IMR-90 (cell line): Measurements from ENCODE around the gene CDH26. TPM values are rescaled to one million over a fixed set of nuclear protein-coding genes. Genes with fewer than 3 reads are reported as not detected.

Experiments
- ATAC-seq: fragments of 200-7000 bp; cut with Tn5 transposase; 2 replicates; pipeline ENCODE4 v1.9.1; 2020; ENCODE audit warnings: low read depth, mild to moderate bottlenecking, moderate library complexity
- BruUV-seq: library from RNA; stranded (reverse); fragments of 400-500 nt; replicated peaks from 2 replicates; lab custom pipeline; 2021; lab: Mats Ljungman, UMichigan
- CTCF ChIA-PET: fragments of 300-600 bp; formaldehyde crosslinking; extraction: SDS; loops from one replicate; lab custom pipeline; 2021; ENCODE audit warnings: antibody characterized with exemption; lab: Yijun Ruan, JAX
- POLR2A ChIA-PET: fragments of 300-600 bp; sonication (Branson Sonifier 250); formaldehyde crosslinking; loops from one replicate; lab custom pipeline; 2022; ENCODE audit warnings: antibody characterized with exemption; ENCODE audit not compliant: unreplicated experiment; lab: Charles Lee
- DNase-seq: peaks from one replicate; pipeline ENCODE4 v3.0.0; 2013
- H2AFZ ChIP-seq: replicated peaks from 2 replicates; pipeline ENCODE3; 2013; ENCODE audit warnings: low read length, mild to moderate bottlenecking; ENCODE audit not compliant: poor library complexity
- H2AK5ac ChIP-seq: 2 replicates; pipeline ENCODE4 v1.6.1; 2013; ENCODE audit warnings: low read depth, low read length, inconsistent platforms
- H2AK9ac ChIP-seq: replicated peaks from 2 replicates; pipeline ENCODE3; 2013; ENCODE audit warnings: mild to moderate bottlenecking, low read depth, low read length, moderate library complexity; ENCODE audit not compliant: poor library complexity
- H2BK120ac ChIP-seq: 2 replicates; pipeline ENCODE4 v1.6.1; 2013; ENCODE audit warnings: low read depth, low read length, inconsistent platforms
- H2BK15ac ChIP-seq: 3 replicates; pipeline ENCODE4 v1.6.1; 2013; ENCODE audit warnings: low read depth, low read length, inconsistent platforms
- H2BK20ac ChIP-seq: 2 replicates; pipeline ENCODE4 v1.6.1; 2013; ENCODE audit warnings: low read depth, mild to moderate bottlenecking, inconsistent platforms, low read length, moderate library complexity
- H2BK5ac ChIP-seq: 2 replicates; pipeline ENCODE4 v1.6.1; 2013; ENCODE audit warnings: mild to moderate bottlenecking, low read depth, low read length, inconsistent platforms; ENCODE audit not compliant: poor library complexity, severe bottlenecking
- H3K14ac ChIP-seq: replicated peaks from 2 replicates; pipeline ENCODE4 v1.6.1; 2013; ENCODE audit warnings: low read depth, low read length, inconsistent platforms
- H3K18ac ChIP-seq: 2 replicates; pipeline ENCODE4 v1.6.1; 2013; ENCODE audit warnings: low read depth, low read length, control low read depth
- H3K23ac ChIP-seq: 2 replicates; pipeline ENCODE4 v1.6.1; 2013; ENCODE audit warnings: low read depth, low read length, inconsistent platforms
- H3K27ac ChIP-seq: 2 replicates; pipeline ENCODE4 v1.5.1; 2013; ENCODE audit warnings: mild to moderate bottlenecking, control low read depth, low read length; ENCODE audit not compliant: insufficient read depth
- H3K27me3 ChIP-seq: 2 replicates; pipeline ENCODE4 v1.6.1; 2013; ENCODE audit warnings: low read length; ENCODE audit not compliant: control insufficient read depth, insufficient read depth
- H3K36me3 ChIP-seq: 2 replicates; pipeline ENCODE4 v1.6.1; 2013; ENCODE audit warnings: low read length, mixed read lengths; ENCODE audit not compliant: control insufficient read depth, insufficient read depth
- H3K4ac ChIP-seq: 2 replicates; pipeline ENCODE4 v1.6.1; 2013; ENCODE audit warnings: low read depth, low read length, inconsistent platforms
- H3K4me1 ChIP-seq: 2 replicates; pipeline ENCODE4 v1.6.1; 2013; ENCODE audit warnings: low read length, mixed read lengths; ENCODE audit not compliant: control insufficient read depth, insufficient read depth
- H3K4me2 ChIP-seq: 2 replicates; pipeline ENCODE4 v1.6.1; 2013; ENCODE audit warnings: low read depth, mild to moderate bottlenecking, control low read depth, low read length, moderate library complexity
- H3K4me3 ChIP-seq: 2 replicates; pipeline ENCODE4 v1.5.1; 2013; ENCODE audit warnings: low read depth, mild to moderate bottlenecking, control low read depth, low read length, moderate library complexity; ENCODE audit not compliant: insufficient read depth
- H3K56ac ChIP-seq: 2 replicates; pipeline ENCODE4 v1.6.1; 2013; ENCODE audit warnings: low read length, inconsistent platforms; ENCODE audit not compliant: insufficient read depth; ENCODE audit errors: extremely low read depth
- H3K79me1 ChIP-seq, 2 experiments: 2 replicates each; pipeline ENCODE4 v1.6.1; 2013; ENCODE audit warnings: low read length in 2 of 2, inconsistent platforms in 1 of 2, low read depth in 1 of 2
- H3K9ac ChIP-seq: 2 replicates; pipeline ENCODE4 v1.6.1; 2013; ENCODE audit warnings: low read depth, low read length, control low read depth
- H3K9me1 ChIP-seq: 2 replicates; pipeline ENCODE4 v1.6.1; 2013; ENCODE audit warnings: low read length, inconsistent platforms; ENCODE audit not compliant: insufficient read depth
- H3K9me3 ChIP-seq: 2 replicates; pipeline ENCODE4 v1.6.1; 2013; ENCODE audit warnings: low read length; ENCODE audit not compliant: control insufficient read depth, insufficient read depth
- H4K20me1 ChIP-seq: 2 replicates; pipeline ENCODE4 v1.6.1; 2013; ENCODE audit warnings: low read length, inconsistent platforms; ENCODE audit not compliant: insufficient read depth
- H4K5ac ChIP-seq: 2 replicates; pipeline ENCODE4 v1.6.1; 2013; ENCODE audit warnings: mild to moderate bottlenecking, low read depth, low read length, control low read depth
- H4K8ac ChIP-seq, 2 experiments: 2 replicates each; pipeline ENCODE4 v1.6.1; 2013; ENCODE audit warnings: low read depth in 2 of 2, low read length in 2 of 2, control low read depth in 1 of 2, inconsistent platforms in 1 of 2
- H4K91ac ChIP-seq: 2 replicates; pipeline ENCODE4 v1.6.1; 2013; ENCODE audit warnings: low read depth, low read length, inconsistent platforms; ENCODE audit not compliant: insufficient read depth
- BHLHE40 ChIP-seq: fragments of 150-350 bp; IDR thresholded peaks from 2 replicates; pipeline ENCODE4 v1.6.1; 2016; ENCODE audit warnings: mild to moderate bottlenecking, low read depth, low read length
- CEBPB ChIP-seq: IDR thresholded peaks from 2 replicates; pipeline ENCODE4 v1.6.1; 2012; ENCODE audit warnings: low read depth, low read length, improper control_type of control experiment
- CHD1 ChIP-seq: IDR thresholded peaks from 2 replicates; pipeline ENCODE4 v1.6.1; 2012; ENCODE audit warnings: low read depth, low read length, improper control_type of control experiment
- FOS ChIP-seq: fragments of 150-350 bp; IDR thresholded peaks from 2 replicates; pipeline ENCODE4 v1.6.1; 2016; ENCODE audit warnings: low read depth, low read length
- MAFK ChIP-seq: IDR thresholded peaks from 2 replicates; pipeline ENCODE4 v1.6.1; 2012; ENCODE audit warnings: low read depth, low read length, improper control_type of control experiment
- MAZ ChIP-seq: IDR thresholded peaks from 2 replicates; pipeline ENCODE4 v1.6.1; 2012; ENCODE audit warnings: low read depth, mild to moderate bottlenecking, low read length, improper control_type of control experiment, moderate library complexity, borderline replicate concordance
- NFE2L2 ChIP-seq: fragments of 150-350 bp; IDR thresholded peaks from 2 replicates; pipeline ENCODE4 v1.6.1; 2016; ENCODE audit warnings: low read depth, mild to moderate bottlenecking, low read length
- POLR2A ChIP-seq: IDR thresholded peaks from 2 replicates; pipeline ENCODE4 v1.6.1; 2012; ENCODE audit warnings: mild to moderate bottlenecking, low read depth, low read length
- RAD21 ChIP-seq: IDR thresholded peaks from 2 replicates; pipeline ENCODE4 v1.6.1; 2012; ENCODE audit warnings: low read length, improper control_type of control experiment
- RCOR1 ChIP-seq: IDR thresholded peaks from 2 replicates; pipeline ENCODE4 v1.6.1; 2012; ENCODE audit warnings: mild to moderate bottlenecking, low read length, improper control_type of control experiment; ENCODE audit not compliant: insufficient replicate concordance
- RFX5 ChIP-seq: IDR thresholded peaks from 2 replicates; pipeline ENCODE4 v1.8.0; 2012; ENCODE audit warnings: low read depth, mild to moderate bottlenecking, low read length, moderate library complexity
- SMC3 ChIP-seq: fragments of 150-350 bp; IDR thresholded peaks from 2 replicates; pipeline ENCODE4 v1.6.1; 2016; ENCODE audit warnings: low read depth, mild to moderate bottlenecking, antibody characterized with exemption, low read length, moderate library complexity
- WGBS, 2 experiments: methylation state at CpG; one replicate each; pipeline versions ENCODE4 v1.1.5 to v1.1.7; 2013; ENCODE audit warnings: missing lambda C conversion rate in 2 of 2; ENCODE audit not compliant: insufficient read length in 1 of 2; ENCODE audit errors: extremely low coverage in 2 of 2; 5-methylcytosine and 5-hydroxymethylcytosine counted together
- dilution Hi-C: fragments of 300-500 bp; cut with HindIII; formaldehyde crosslinking; loops from one replicate; pipeline ENCODE4 v1.14.3; 2018; ENCODE audit warnings: low sequenced_read_pairs; ENCODE audit not compliant: unreplicated experiment
- in situ Hi-C: fragments of 300-500 bp; cut with MboI; formaldehyde crosslinking; loops from 3 replicates; pipeline ENCODE4 v1.14.3; 2019; ENCODE audit warnings: low sequenced_read_pairs, inconsistent platforms, mixed read lengths
- intact Hi-C: fragments of 100-400 bp; cut with micrococcal nuclease; formaldehyde crosslinking; loops from 2 replicates; pipeline ENCODE4 v1.10.0; 2022
- polyA plus RNA-seq, 3 experiments: library from polyadenylated mRNA; depleted of rRNA; stranded (reverse); fragments of >200 nt; gene quantifications; 2 replicates each; pipeline ENCODE4 v1.2.3, GENCODE V29; 2012; ENCODE audit warnings: low replicate concordance in 1 of 3
- total RNA-seq: library from RNA; depleted of rRNA; stranded (reverse); fragments of >200 nt; gene quantifications from 2 replicates; pipeline ENCODE4 v1.2.3, GENCODE V29; 2012
- TF ChIP-seq, protein P1 (sequence below): fragments of 150-350 bp; IDR thresholded peaks from 2 replicates; pipeline ENCODE4 v1.6.1; 2017; ENCODE audit warnings: mild to moderate bottlenecking, antibody characterized with exemption, low read length, low read depth
- TF ChIP-seq, protein P2 (sequence below): conservative IDR thresholded peaks from 2 replicates; pipeline ENCODE4 v1.5.1; 2012; ENCODE audit warnings: mild to moderate bottlenecking, low read depth, low read length, improper control_type of control experiment
- TF ChIP-seq, protein P3 (sequence below): fragments of 150-350 bp; IDR thresholded peaks from 2 replicates; pipeline ENCODE4 v1.6.1; 2016; ENCODE audit warnings: low read depth, mild to moderate bottlenecking, low read length, moderate library complexity, borderline replicate concordance

Gene CDH26
- total and polyA plus RNA-seq, 2 of the 4 experiments (the other 2 are of a cell fraction), result not detected

DNA sequence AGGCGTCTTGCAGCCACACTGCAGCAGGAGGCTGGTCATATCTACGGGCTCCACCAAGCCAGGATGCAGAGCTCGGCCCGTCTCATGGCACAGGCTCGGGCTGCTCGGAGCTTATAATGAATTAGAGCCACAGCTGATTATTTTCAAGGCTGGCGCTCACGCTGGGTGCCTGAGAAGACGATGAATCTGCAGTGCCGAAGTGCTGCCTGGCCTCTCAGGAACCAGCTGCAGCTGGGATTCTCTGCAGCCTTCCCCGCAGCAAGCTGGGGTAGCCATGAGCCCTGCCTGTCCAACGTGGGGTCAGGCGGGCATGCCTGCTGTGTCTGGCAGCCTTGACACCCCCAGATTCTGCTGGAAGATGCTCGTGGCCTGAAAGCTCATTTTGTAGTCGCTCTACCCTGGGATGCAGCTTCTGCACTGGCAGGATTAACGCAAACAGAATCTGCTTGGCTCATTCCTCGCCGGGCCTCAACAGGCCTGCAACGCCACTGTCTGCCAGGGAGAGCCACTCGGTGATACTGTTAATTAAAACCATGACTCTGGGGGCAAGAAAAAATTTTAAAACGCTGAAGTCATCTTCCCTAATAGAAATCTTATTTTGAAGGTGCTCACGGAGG is 104.3 kb downstream of the CDH26 start:
- WGBS, 2 experiments, result 39% methylated on average over 15 of the region's 22 CpGs; no CpG with 5 or more reads in 1 of the 2 experiments
- H3K56ac ChIP-seq, result no peak overlapping the region
- H2AFZ ChIP-seq, result peak overlapping the region; percentile 87
- H4K91ac ChIP-seq, result no peak overlapping the region
- peak overlapping the region; percentile 41 for H3K4me2 ChIP-seq
- peaks cover 2% of the 10 kb centered on the region; the same call in 1 of the 2 replicates for H3K9me1 ChIP-seq
- H2BK120ac ChIP-seq, result peak overlapping the region; percentile 26; the same call in 1 of the 2 replicates
- peak overlapping the region; percentile 12 for H3K23ac ChIP-seq
- H3K36me3 ChIP-seq, result no peaks in the 10 kb centered on the region
- H2BK15ac ChIP-seq, result no peak overlapping the region
- POLR2A ChIA-PET, result no interaction called here
- intact Hi-C loops, result no loop called here
- peak overlapping the region; percentile 27; the same call in 1 of the 2 replicates for H3K27ac ChIP-seq
- BruUV-seq, result no TSS peak
- no peak overlapping the region for H2AK5ac ChIP-seq
- no peak overlapping the region for H3K14ac ChIP-seq
- H4K8ac ChIP-seq, result peak overlapping the region in 1 of 2 experiments; percentile 35; a peak in 2 of 4 replicates
- ATAC-seq (peak; percentile 68), DNase-seq (peak; percentile 18)
- no peaks in the 10 kb centered on the region for H4K20me1 ChIP-seq
- H4K5ac ChIP-seq, result no peak overlapping the region; the same call in 1 of the 2 replicates
- H3K4ac ChIP-seq, result peak overlapping the region; percentile 46; the same call in 1 of the 2 replicates
- dilution Hi-C loops, result no loop called here
- H3K27me3 ChIP-seq, result peaks cover 5% of the 10 kb centered on the region
- H2BK20ac ChIP-seq, result no peak overlapping the region
- H3K4me1 ChIP-seq, result peaks cover 16% of the 10 kb centered on the region; the same call in 1 of the 2 replicates
- CTCF ChIA-PET, result interaction anchor here (0.9 kb wide), 1 partner anchor 148 kb away, joined by 3 read pairs; no protein-coding TSS in a partner anchor
- peaks cover 2% of the 10 kb centered on the region; the same call in 1 of the 2 replicates for H3K9me3 ChIP-seq
- H3K4me3 ChIP-seq, result no peak overlapping the region
- in situ Hi-C loops, result loop anchor here (25.0 kb wide), 2 partner anchors 1175 to 1825 kb away; no protein-coding TSS in a partner anchor
- no peak overlapping the region for H3K18ac ChIP-seq
- no peak overlapping the region for H3K9ac ChIP-seq
- H2AK9ac ChIP-seq, result peak overlapping the region; percentile 26
- H2BK5ac ChIP-seq, result no peak overlapping the region
- H3K79me1 ChIP-seq, result no peaks in the 10 kb centered on the region
- TF ChIP-seq, protein P1, sequence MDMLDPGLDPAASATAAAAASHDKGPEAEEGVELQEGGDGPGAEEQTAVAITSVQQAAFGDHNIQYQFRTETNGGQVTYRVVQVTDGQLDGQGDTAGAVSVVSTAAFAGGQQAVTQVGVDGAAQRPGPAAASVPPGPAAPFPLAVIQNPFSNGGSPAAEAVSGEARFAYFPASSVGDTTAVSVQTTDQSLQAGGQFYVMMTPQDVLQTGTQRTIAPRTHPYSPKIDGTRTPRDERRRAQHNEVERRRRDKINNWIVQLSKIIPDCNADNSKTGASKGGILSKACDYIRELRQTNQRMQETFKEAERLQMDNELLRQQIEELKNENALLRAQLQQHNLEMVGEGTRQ, result no peak
- no peak for TF ChIP-seq RCOR1
- TF ChIP-seq SMC3, result no peak
- TF ChIP-seq MAFK, result no peak
- TF ChIP-seq CHD1, result no peak
- TF ChIP-seq CEBPB, result no peak
- no peak for TF ChIP-seq BHLHE40
- TF ChIP-seq RFX5, result no peak
- TF ChIP-seq RAD21, result no peak
- TF ChIP-seq FOS, result no peak
- no peak for TF ChIP-seq POLR2A
- TF ChIP-seq, protein P2, sequence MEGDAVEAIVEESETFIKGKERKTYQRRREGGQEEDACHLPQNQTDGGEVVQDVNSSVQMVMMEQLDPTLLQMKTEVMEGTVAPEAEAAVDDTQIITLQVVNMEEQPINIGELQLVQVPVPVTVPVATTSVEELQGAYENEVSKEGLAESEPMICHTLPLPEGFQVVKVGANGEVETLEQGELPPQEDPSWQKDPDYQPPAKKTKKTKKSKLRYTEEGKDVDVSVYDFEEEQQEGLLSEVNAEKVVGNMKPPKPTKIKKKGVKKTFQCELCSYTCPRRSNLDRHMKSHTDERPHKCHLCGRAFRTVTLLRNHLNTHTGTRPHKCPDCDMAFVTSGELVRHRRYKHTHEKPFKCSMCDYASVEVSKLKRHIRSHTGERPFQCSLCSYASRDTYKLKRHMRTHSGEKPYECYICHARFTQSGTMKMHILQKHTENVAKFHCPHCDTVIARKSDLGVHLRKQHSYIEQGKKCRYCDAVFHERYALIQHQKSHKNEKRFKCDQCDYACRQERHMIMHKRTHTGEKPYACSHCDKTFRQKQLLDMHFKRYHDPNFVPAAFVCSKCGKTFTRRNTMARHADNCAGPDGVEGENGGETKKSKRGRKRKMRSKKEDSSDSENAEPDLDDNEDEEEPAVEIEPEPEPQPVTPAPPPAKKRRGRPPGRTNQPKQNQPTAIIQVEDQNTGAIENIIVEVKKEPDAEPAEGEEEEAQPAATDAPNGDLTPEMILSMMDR, result no peak
- TF ChIP-seq, protein P3, sequence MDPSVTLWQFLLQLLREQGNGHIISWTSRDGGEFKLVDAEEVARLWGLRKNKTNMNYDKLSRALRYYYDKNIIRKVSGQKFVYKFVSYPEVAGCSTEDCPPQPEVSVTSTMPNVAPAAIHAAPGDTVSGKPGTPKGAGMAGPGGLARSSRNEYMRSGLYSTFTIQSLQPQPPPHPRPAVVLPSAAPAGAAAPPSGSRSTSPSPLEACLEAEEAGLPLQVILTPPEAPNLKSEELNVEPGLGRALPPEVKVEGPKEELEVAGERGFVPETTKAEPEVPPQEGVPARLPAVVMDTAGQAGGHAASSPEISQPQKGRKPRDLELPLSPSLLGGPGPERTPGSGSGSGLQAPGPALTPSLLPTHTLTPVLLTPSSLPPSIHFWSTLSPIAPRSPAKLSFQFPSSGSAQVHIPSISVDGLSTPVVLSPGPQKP, result no peak
- TF ChIP-seq NFE2L2, result no peak
- no peak for TF ChIP-seq MAZ
